H9 (cell line): ENCODE data around the gene C16orf92. TPM values are rescaled to one million over a fixed set of nuclear protein-coding genes. Genes with fewer than 3 reads are reported as not detected.
A peak's percentile ranks its signal among the peaks of the same experiment; 100 is the strongest.

Experiments used
- DNase-seq: peaks from one replicate; pipeline ENCODE4 v3.0.0-alpha.2; 2017
- H2AFZ ChIP-seq: one replicate; pipeline ENCODE4 v1.6.1; 2013; ENCODE audit warnings: mild to moderate bottlenecking, low read length, control low read depth, moderate library complexity
- H2AK5ac ChIP-seq: 2 replicates; pipeline ENCODE4 v1.6.1; 2013; ENCODE audit warnings: low read length, control low read depth, mixed read lengths; ENCODE audit not compliant: insufficient read length
- H2BK120ac ChIP-seq: one replicate; pipeline ENCODE4 v1.6.1; 2013; ENCODE audit warnings: low read depth, mild to moderate bottlenecking, low read length, control low read depth, inconsistent platforms; ENCODE audit not compliant: poor library complexity, severe bottlenecking
- H2BK12ac ChIP-seq: 2 replicates; pipeline ENCODE4 v1.6.1; 2013; ENCODE audit warnings: low read length, control low read depth, mixed read lengths, low read depth; ENCODE audit not compliant: insufficient read length
- H2BK15ac ChIP-seq: 2 replicates; pipeline ENCODE4 v1.6.1; 2013; ENCODE audit warnings: low read depth, low read length, control low read depth
- H2BK20ac ChIP-seq: one replicate; pipeline ENCODE4 v1.6.1; 2013; ENCODE audit warnings: low read depth, mild to moderate bottlenecking, low read length, control low read depth, inconsistent platforms; ENCODE audit not compliant: poor library complexity, severe bottlenecking
- H2BK5ac ChIP-seq: 2 replicates; pipeline ENCODE4 v1.6.1; 2013; ENCODE audit warnings: low read length, control low read depth, mixed read lengths; ENCODE audit not compliant: insufficient read length
- H3K14ac ChIP-seq: 2 replicates; pipeline ENCODE4 v1.6.1; 2013; ENCODE audit warnings: low read length, control low read depth; ENCODE audit not compliant: insufficient read depth
- H3K18ac ChIP-seq: 2 replicates; pipeline ENCODE4 v1.6.1; 2013; ENCODE audit warnings: low read depth, mild to moderate bottlenecking, mixed read lengths, low read length, control low read depth; ENCODE audit not compliant: insufficient read length
- H3K23ac ChIP-seq: 2 replicates; pipeline ENCODE4 v1.6.1; 2013; ENCODE audit warnings: low read length, control low read depth, mixed read lengths, low read depth; ENCODE audit not compliant: insufficient read length
- H3K23me2 ChIP-seq: 2 replicates; pipeline ENCODE4 v1.6.1; 2013; ENCODE audit warnings: low read depth, mild to moderate bottlenecking, mixed read lengths, low read length, control low read depth; ENCODE audit not compliant: insufficient read length, poor library complexity, severe bottlenecking
- H3K27ac ChIP-seq: 2 replicates; pipeline ENCODE4 v1.5.1; 2013; ENCODE audit warnings: low read length, control low read depth, mixed read lengths, low read depth; ENCODE audit not compliant: insufficient read length
- H3K27me3 ChIP-seq: 2 replicates; pipeline ENCODE4 v1.6.1; 2013; ENCODE audit warnings: low read length, control low read depth, inconsistent platforms; ENCODE audit not compliant: insufficient read depth
- H3K4ac ChIP-seq: 2 replicates; pipeline ENCODE4 v1.6.1; 2013; ENCODE audit warnings: low read depth, mild to moderate bottlenecking, control low read depth, inconsistent platforms, low read length, moderate library complexity
- H3K4me1 ChIP-seq: 2 replicates; pipeline ENCODE4 v1.6.1; 2013; ENCODE audit warnings: low read length, control low read depth, inconsistent platforms; ENCODE audit not compliant: insufficient read depth
- H3K4me2 ChIP-seq: 2 replicates; pipeline ENCODE4 v1.6.1; 2013; ENCODE audit warnings: low read length, control low read depth, mixed read lengths; ENCODE audit not compliant: insufficient read length, insufficient read depth
- H3K56ac ChIP-seq: 2 replicates; pipeline ENCODE4 v1.6.1; 2013; ENCODE audit warnings: low read depth, mild to moderate bottlenecking, mixed read lengths, low read length, control low read depth; ENCODE audit not compliant: insufficient read length
- H3K79me1 ChIP-seq: 2 replicates; pipeline ENCODE4 v1.6.1; 2013; ENCODE audit warnings: low read depth, mild to moderate bottlenecking, moderate library complexity, low read length, control low read depth, inconsistent platforms; ENCODE audit not compliant: insufficient read depth, poor library complexity, severe bottlenecking
- H3K79me2 ChIP-seq: 2 replicates; pipeline ENCODE4 v1.6.1; 2013; ENCODE audit warnings: low read length, control low read depth, inconsistent platforms; ENCODE audit not compliant: insufficient read depth
- H3K9ac ChIP-seq: 2 replicates; pipeline ENCODE4 v1.6.1; 2013; ENCODE audit warnings: low read length, control low read depth, mixed read lengths; ENCODE audit not compliant: insufficient read length; ENCODE audit errors: extremely low read depth
- H3K9me3 ChIP-seq: one replicate; pipeline ENCODE4 v1.6.1; 2013; ENCODE audit warnings: low read depth, low read length, inconsistent platforms; ENCODE audit not compliant: control insufficient read depth
- H3T11ph ChIP-seq: one replicate; pipeline ENCODE4 v1.6.1; 2013; ENCODE audit warnings: mild to moderate bottlenecking, low read length, control low read depth, inconsistent platforms
- H4K20me1 ChIP-seq: one replicate; pipeline ENCODE4 v1.6.1; 2013; ENCODE audit not compliant: control insufficient read depth, insufficient read length, insufficient read depth
- H4K5ac ChIP-seq: 2 replicates; pipeline ENCODE4 v1.6.1; 2013; ENCODE audit warnings: low read depth, mild to moderate bottlenecking, mixed read lengths, low read length, control low read depth; ENCODE audit not compliant: insufficient read length
- H4K8ac ChIP-seq: replicated peaks from 2 replicates; pipeline ENCODE4 v1.6.1; 2013; ENCODE audit warnings: low read length, control low read depth, mixed read lengths, low read depth; ENCODE audit not compliant: insufficient read length
- H4K91ac ChIP-seq: 2 replicates; pipeline ENCODE4 v1.6.1; 2013; ENCODE audit warnings: low read depth, mild to moderate bottlenecking, moderate library complexity, mixed read lengths, low read length, control low read depth; ENCODE audit not compliant: insufficient read length
- H3K27ac Mint-ChIP-seq, 3 experiments: 2 replicates in 2 of 3; 3 replicates in 1 of 3; pipeline ENCODE4 v1.8.0; 2020 to 2021; ENCODE audit warnings: mixed read lengths in 3 of 3, mild to moderate bottlenecking in 1 of 3, moderate library complexity in 1 of 3
- H3K27me3 Mint-ChIP-seq: 2 replicates; pipeline ENCODE4 v1.8.0; 2021; ENCODE audit warnings: low read depth, mild to moderate bottlenecking, moderate library complexity, mixed read lengths
- H3K36me3 Mint-ChIP-seq, 3 experiments: 2 replicates in 2 of 3; 3 replicates in 1 of 3; pipeline ENCODE4 v1.8.0; 2020 to 2021; ENCODE audit warnings: low read depth in 3 of 3, mixed read lengths in 3 of 3; ENCODE audit not compliant: insufficient read depth in 1 of 3
- H3K4me1 Mint-ChIP-seq, 2 experiments: 2 replicates each; pipeline ENCODE4 v1.8.0; 2020; ENCODE audit warnings: mixed read lengths in 2 of 2
- H3K4me3 Mint-ChIP-seq, 2 experiments: 2 replicates in 1 of 2; 3 replicates in 1 of 2; pipeline ENCODE4 v1.8.0; 2020 to 2021; ENCODE audit warnings: mild to moderate bottlenecking in 2 of 2, mixed read lengths in 2 of 2, moderate library complexity in 1 of 2
- H3K9me3 Mint-ChIP-seq, 2 experiments: 2 replicates in 1 of 2; 3 replicates in 1 of 2; pipeline ENCODE4 v1.8.0; 2020; ENCODE audit warnings: mild to moderate bottlenecking in 2 of 2, mixed read lengths in 2 of 2, moderate library complexity in 1 of 2
- CTCF ChIP-seq: fragments of 200-600 bp; sonication (generic); conservative IDR thresholded peaks from 3 replicates; pipeline ENCODE4 v1.8.0; 2021; ENCODE audit warnings: antibody characterized with exemption, mild to moderate bottlenecking
- WGBS: extraction: QIAGEN DNeasy Blood & Tissue Kit; methylation state at CpG from one replicate; pipeline ENCODE4 v1.1.7; 2013; ENCODE audit warnings: missing lambda C conversion rate, low lambda C conversion rate, mixed read lengths; ENCODE audit not compliant: insufficient read length; ENCODE audit errors: extremely low coverage; 5-methylcytosine and 5-hydroxymethylcytosine counted together
- total RNA-seq: library from RNA; stranded (reverse); gene quantifications from 2 replicates; pipeline ENCODE4 v1.2.1, GENCODE V29; 2021

C16orf92 gene
- total RNA-seq, 1 experiment from 2014 or later, result not detected

GRCh38 chr16:30064729-30065101 lies 41.7 kb downstream of the C16orf92 start:
- peaks cover 29 to 39% (median 31%) of the 10 kb centered on the region in 3 experiments for H3K36me3 Mint-ChIP-seq
- Histone ChIP-seq H3K14ac (no peak overlapping the region; the same call in 1 of the 2 replicates), H3K18ac (no peak overlapping the region), H4K8ac (no peak overlapping the region), H3K9me3 (no peaks in the 10 kb centered on the region), H3K23me2 (peaks cover 17% of the 10 kb centered on the region), H3K9ac (peak overlapping the region; percentile 75), H3K4ac (no peak overlapping the region), H3K27ac (peak overlapping the region; percentile 57), H2BK20ac (no peak overlapping the region), H4K91ac (no peak overlapping the region), H3K4me2 (peak overlapping the region; percentile 89), H3K27me3 (no peaks in the 10 kb centered on the region), H2AFZ (no peak overlapping the region), H3K79me1 (peaks cover 7% of the 10 kb centered on the region), H2BK5ac (no peak overlapping the region), H2BK15ac (no peak overlapping the region), H4K20me1 (no peaks in the 10 kb centered on the region), H3K23ac (no peak overlapping the region), H3T11ph (no peak overlapping the region), H3K4me1 (no peaks in the 10 kb centered on the region; the same call in 1 of the 2 replicates), H2BK120ac (no peak overlapping the region), H2AK5ac (no peak overlapping the region), H3K56ac (no peak overlapping the region), H2BK12ac (no peak overlapping the region), H3K79me2 (peaks cover 12% of the 10 kb centered on the region; the same call in 1 of the 2 replicates), H4K5ac (no peak overlapping the region)
- no peaks in the 10 kb centered on the region; the same call in 1 of the 2 replicates for H3K27me3 Mint-ChIP-seq
- WGBS, result no CpG with 5 or more reads among the region's 25 CpGs
- H3K9me3 Mint-ChIP-seq, result no peaks in the 10 kb centered on the region; a peak in 1 of 5 replicates
- H3K4me3 Mint-ChIP-seq, result peak overlapping the region; percentile 88 to 94
- peak overlapping the region in 2 of 3 experiments; percentile 98 to 99; a peak in 4 of 7 replicates for H3K27ac Mint-ChIP-seq
- DNase-seq, result no peak
- peaks cover 25 to 39% of the 10 kb centered on the region in 2 experiments for H3K4me1 Mint-ChIP-seq
- no peak for TF ChIP-seq CTCF
